ENCODE results near the gene GRM3. TPM values are rescaled to one million over a fixed set of nuclear protein-coding genes. Genes with fewer than 3 reads are reported as not detected.
A peak's percentile ranks its signal among the peaks of the same experiment; 100 is the strongest.

The GRM3 gene
- total RNA-seq, 1 donor from 2014 or later = not detected

- Histone ChIP-seq H3K27me3 (ENCODE audit: control insufficient read depth, insufficient read depth, low read length) (no peaks in the 10 kb centered on the region), H3K4me3 (ENCODE audit: low read depth, low read length) (no peak overlapping the region), H3K36me3 (ENCODE audit: control insufficient read depth, insufficient read depth, low read length) (no peaks in the 10 kb centered on the region)
- FAIRE-seq (no peak), DNase-seq (ENCODE audit: low read depth) (peak; percentile 70)
- TF ChIP-seq CTCF (IDR thresholded peaks at IDR 0.05; ENCODE audit: insufficient read depth, low read length, severe bottlenecking) = no peak
Measured at GRCh38 chr7:86846494-86847190, 202.9 kb downstream of the GRM3 start.

GRCh38 chr7:86848226-86848625 is 204.5 kb downstream of the GRM3 start:
- FAIRE-seq = no peak
- Histone ChIP-seq H3K27me3 (ENCODE audit: control insufficient read depth, insufficient read depth, low read length) (no peaks in the 10 kb centered on the region), H3K36me3 (ENCODE audit: control insufficient read depth, insufficient read depth, low read length) (no peaks in the 10 kb centered on the region), H3K4me3 (ENCODE audit: low read depth, low read length) (no peak overlapping the region)
- DNase-seq (ENCODE audit: low read depth) = no peak
- no peak for TF ChIP-seq CTCF (IDR thresholded peaks at IDR 0.05; ENCODE audit: insufficient read depth, low read length, severe bottlenecking)

GRCh38 chr7:86851566-86851965 is 207.9 kb downstream of the GRM3 start:
- no peak overlapping the region for H3K4me3 ChIP-seq (ENCODE audit: low read depth, low read length)
- no peak for TF ChIP-seq CTCF (IDR thresholded peaks at IDR 0.05; ENCODE audit: insufficient read depth, low read length, severe bottlenecking)
- FAIRE-seq = no peak
- DNase-seq (ENCODE audit: low read depth) = no peak
- no peaks in the 10 kb centered on the region for H3K27me3 ChIP-seq (ENCODE audit: control insufficient read depth, insufficient read depth, low read length)
- no peaks in the 10 kb centered on the region for H3K36me3 ChIP-seq (ENCODE audit: control insufficient read depth, insufficient read depth, low read length)

GRCh38 chr7:86863452-86863851 is 219.7 kb downstream of the GRM3 start:
- no peak for DNase-seq (ENCODE audit: low read depth)
- H3K36me3 ChIP-seq (ENCODE audit: control insufficient read depth, insufficient read depth, low read length) = no peaks in the 10 kb centered on the region
- no peak for TF ChIP-seq CTCF (IDR thresholded peaks at IDR 0.05; ENCODE audit: insufficient read depth, low read length, severe bottlenecking)
- no peak overlapping the region for H3K4me3 ChIP-seq (ENCODE audit: low read depth, low read length)
- no peak for FAIRE-seq
- no peaks in the 10 kb centered on the region for H3K27me3 ChIP-seq (ENCODE audit: control insufficient read depth, insufficient read depth, low read length)

- H3K36me3 ChIP-seq (ENCODE audit: control insufficient read depth, insufficient read depth, low read length) = no peaks in the 10 kb centered on the region
- no peak overlapping the region for H3K4me3 ChIP-seq (ENCODE audit: low read depth, low read length)
- DNase-seq (ENCODE audit: low read depth) = no peak
- no peak for FAIRE-seq
- H3K27me3 ChIP-seq (ENCODE audit: control insufficient read depth, insufficient read depth, low read length) = no peaks in the 10 kb centered on the region
- no peak for TF ChIP-seq CTCF (IDR thresholded peaks at IDR 0.05; ENCODE audit: insufficient read depth, low read length, severe bottlenecking)
Measured at GRCh38 chr7:86867163-86867762, 223.6 kb downstream of the GRM3 start.
